KG1 (cell line): ENCODE data around the gene EPHA10.

Experiments used
- DNase-seq: peaks from one replicate; lab custom pipeline; 2025; lab: John Stamatoyannopoulos, UW

The EPHA10 gene

DNA sequence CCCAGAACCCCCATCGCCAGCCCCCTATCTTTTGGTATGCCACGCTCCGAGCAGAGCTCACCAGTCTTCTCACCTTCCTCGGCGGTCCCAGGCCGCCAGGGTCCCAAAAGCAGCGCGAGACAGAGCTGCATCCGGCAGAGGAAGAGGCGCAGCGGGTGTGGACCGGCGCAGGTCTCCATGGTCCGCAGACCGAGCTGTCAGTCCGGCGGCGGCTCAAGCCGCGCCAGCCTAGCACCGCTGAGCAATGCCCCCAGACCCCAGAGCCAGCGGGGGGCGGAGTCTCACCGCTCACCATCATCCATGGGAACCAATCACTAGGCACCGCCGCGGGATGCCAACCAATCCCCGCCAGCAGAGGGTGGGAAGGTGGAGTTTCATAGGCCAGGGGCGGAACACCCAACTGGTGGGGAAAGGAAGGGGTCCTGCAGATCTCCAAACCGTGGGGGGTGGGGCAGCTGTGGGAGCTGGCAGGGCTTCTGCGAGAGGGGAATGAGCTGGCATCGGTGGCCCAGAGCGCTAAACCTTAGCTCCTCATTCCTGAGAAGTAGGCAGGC, at the start of gene EPHA10:
EPHA10 (minus strand) TSS at position 233 of the 554 bp plus-strand sequence; CDS start at position 179, 54 bp downstream.
- no peak for DNase-seq

GRCh38 chr1:37814252-37814651, 49.3 kb upstream of the EPHA10 start:
- no peak for DNase-seq

- no peak for DNase-seq
Observed at GRCh38 chr1:37813529-37814145, 48.7 kb upstream of the EPHA10 start.

GRCh38 chr1:37811027-37811655, 46.2 kb upstream of the EPHA10 start:
- peak; percentile 9 for DNase-seq

DNA sequence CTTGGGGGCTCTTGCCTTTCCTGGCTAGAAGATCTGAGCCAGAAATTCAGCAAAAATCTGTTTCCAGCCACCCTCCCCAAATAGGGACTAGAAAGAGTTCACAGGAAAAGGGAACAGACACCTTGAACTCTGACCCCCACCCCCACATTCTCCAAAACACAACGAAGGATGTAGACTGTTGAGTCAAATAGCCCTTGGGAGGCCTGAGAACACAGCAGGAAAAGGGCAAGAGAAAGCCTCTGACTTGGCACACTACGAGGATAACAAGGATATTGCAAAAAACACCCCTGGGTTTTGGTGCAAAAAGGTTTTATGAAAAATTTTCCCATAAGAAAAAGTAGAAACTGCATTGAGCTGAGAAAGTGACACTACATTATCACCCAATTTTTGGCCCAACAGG, 45.0 kb upstream of the EPHA10 start:
- DNase-seq: no peak

DNA sequence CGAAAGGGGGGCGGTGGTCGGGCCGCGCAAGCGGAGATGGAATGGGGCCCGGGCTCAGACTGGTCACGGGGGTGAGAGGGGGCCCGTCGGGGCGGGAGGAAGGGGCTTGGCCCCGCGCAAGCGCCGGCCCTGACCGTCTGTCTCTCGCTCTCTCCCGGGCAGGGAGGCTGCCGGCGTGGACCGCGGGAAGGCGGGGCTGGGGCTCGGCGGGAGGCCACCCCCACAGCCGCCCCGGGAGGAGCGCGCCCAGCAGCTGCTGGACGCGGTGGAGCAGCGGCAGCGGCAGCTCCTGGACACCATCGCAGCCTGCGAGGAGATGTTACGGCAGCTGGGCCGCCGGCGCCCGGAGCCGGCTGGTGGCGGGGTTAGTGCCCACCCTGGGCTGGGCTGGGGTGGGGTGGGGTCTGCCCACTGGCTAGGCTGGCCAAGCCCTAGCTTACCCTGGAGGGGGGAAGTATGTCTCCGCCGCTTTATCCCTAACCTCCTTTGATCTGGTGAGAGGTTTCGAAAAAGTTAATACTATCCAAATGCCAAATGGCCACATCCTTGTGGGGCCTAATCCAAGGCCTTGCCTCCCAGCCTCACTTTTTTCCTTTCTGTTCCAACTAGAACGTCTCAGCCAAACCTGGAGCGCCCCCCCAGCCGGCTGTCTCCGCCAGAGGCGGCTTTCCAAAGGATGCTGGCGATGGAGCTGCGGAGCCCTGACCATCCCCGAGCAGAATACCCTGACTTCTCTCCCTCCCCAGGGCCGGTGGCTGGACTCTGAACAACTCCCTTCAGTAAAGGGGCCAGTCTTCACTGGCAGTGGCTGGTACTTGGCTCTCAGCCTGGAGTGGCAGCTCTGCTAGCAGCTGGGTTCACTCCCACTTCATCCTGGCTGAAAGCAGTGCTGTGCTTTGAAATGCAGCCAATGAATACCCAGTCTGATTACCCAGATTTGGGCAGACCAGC, 43.7 kb upstream of the EPHA10 start:
- no peak for DNase-seq

- DNase-seq: peak; percentile 84
Observed at GRCh38 chr1:37807555-37808368, 42.8 kb upstream of the EPHA10 start, which contains the start of the genes C1orf122 and YRDC. Gene C1orf122 (plus strand): TSS chr1:37807790. CDS start chr1:37808405, 615 bp downstream. Gene YRDC (minus strand): TSS chr1:37808208. CDS start chr1:37808180, 28 bp downstream.

GRCh38 chr1:37807220-37807554, 42.3 kb upstream of the EPHA10 start:
- DNase-seq: no peak

GRCh38 chr1:37802439-37802838, 37.5 kb upstream of the EPHA10 start:
- no peak for DNase-seq

- DNase-seq: no peak
Observed at GRCh38 chr1:37797750-37798345, 32.9 kb upstream of the EPHA10 start.

DNA sequence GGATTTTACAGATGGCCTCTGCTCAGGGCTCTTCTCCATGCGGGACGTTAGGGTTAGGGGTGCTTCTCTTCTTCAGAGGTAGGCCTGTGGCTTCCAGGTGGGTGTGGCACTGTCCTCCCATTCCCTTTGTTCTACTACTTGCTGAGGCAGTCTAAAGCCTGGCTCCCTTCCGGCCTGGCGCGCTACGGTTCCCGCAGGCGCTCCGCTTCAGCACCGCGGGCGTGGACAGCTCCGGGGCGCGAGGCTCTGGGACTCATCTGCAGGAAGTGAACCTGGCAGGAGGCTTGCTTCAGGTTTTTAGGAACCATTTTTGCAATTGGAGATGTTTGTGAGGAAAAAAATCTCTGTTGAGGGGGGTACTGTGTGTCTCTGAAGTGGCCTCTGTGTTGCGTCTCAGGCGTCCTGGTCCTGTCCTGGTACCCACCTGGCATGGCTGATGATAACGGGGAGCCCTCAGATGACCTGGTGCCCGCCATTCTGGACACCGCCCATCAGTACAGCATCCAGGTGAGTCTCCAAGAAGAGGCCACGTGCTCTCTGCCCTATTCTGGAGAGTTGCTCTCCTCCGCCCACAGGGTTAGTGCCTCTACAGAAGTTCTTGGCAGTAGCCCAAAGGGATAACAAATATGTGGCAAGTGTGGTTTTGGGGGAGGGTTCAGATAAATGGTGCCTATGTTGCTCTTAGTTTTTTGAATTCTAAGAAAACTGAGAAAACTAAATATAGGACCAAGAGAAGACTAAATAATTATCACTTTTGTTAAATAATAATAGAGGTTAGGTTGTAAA, 30.6 kb upstream of the EPHA10 start:
- DNase-seq: no peak

- no peak for DNase-seq
Observed at GRCh38 chr1:37794372-37795339, 29.7 kb upstream of the EPHA10 start.

DNA sequence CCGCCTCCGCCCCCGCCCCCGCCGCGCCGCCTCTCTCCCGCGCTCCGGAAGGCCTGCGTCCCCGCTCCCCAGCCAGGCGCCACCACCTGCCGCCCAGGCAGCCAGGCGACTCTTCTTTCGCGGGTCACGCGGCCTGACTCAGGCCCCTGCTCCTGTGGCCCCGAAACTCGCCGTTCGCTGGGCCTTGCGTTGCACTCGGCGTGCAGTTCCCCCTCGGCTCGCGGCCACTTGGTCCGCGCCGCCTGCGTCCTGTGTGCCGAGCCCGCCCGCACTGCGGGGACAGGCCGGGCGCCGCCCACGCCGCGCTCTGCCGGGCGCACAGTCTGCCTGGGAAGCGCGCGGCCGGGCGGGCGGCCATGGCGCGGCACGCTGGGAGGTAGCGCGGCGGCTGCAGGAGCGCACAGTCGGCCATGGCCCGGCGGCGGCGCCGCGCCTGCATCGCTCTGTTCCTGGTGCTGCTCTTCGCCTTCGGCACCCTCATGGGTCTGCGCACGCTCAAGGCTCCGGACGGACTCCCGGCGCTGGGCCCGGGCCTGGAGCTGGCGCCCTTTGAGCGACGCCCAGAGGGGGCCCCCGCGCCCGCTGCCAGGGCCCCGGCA, 29.0 kb upstream of the EPHA10 start, which contains the start of gene MANEAL:
MANEAL (plus strand) TSS at position 75 of the 599 bp plus-strand sequence; CDS start at position 411, 336 bp downstream.
- no peak for DNase-seq

DNA sequence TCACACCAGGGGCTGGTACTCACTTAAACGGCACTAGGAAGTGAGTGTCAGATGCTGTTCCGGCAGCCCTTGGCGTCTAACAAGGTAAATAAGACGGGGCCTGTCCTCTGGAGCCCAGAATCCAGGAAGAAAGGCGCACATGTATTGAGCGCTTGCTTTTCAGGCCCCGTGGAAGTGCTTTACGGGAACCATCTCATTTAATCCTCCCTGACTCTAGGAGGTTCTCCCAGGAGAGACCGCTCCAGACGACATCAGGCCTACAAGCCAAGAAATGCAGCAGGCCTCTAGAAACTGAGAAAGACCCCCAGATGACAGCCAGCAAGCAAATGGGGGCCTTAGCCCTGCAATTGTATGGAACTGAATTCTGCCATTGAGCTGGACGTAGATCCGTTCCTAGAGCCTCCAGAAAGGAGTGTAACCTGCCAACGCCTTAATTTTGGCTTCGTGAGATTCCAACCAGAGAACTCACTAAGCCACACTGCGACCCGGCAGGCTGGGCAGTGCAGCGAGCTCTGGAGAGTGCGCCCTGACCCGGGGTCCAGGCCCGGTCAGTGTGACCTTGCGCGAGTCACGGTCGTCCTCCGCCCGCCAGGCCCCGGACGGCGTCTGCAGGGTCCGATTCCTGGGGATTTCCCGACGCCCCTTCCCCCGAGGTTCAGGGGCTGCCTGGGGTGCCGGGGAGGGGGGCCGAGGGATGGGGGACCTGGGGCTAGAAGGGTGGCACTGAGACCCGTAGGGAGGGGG, 28.2 kb upstream of the EPHA10 start:
- no peak for DNase-seq

DNA sequence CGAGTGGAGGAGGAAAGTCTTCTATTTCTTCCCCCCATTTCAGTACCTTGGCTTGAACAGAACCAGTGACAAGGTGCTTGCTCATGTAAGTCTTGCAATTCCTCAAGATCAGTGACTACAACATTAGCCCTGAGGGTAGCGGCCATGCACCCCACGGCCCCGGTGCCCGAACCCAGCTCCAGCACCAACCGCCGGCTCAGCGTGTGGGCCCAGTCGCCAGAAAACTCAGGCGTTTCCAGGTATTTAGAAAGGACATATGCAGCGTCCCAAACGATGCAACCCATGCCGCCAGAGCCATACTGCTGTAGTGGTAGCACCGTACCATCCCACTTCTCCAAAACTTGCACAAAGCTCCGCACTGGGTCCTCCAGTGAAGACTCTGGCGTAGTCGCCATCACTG, 17.6 kb upstream of the EPHA10 start:
- no peak for DNase-seq

- DNase-seq: no peak
Observed at GRCh38 chr1:37778654-37779053, 13.7 kb upstream of the EPHA10 start.

DNA sequence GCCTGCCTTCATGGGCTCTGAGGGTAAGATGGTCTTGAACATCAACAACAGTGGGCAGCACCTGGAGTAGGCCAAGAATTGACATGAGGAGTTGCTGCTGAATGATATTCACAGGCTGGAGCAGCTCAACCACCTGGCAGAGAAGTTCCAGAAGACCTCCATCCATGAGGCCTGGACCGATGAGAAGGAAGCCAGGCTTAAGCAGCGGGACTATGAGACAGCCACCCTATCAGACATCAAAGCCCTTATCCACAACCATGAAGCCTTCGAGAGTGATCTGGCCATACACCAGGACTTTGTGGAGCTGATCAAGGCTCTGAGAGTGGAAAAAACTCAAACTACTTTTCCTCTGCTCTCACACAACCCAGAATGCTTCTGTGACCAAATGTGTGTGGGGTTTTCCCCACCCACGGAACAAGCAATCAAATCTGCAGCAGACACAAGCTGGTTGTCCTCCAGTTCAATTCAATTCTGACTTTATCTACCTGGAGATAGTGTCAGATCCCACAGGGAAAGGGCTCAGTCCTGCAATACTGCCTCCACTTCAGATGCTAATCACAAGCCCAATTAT, 12.1 kb upstream of the EPHA10 start:
- DNase-seq: no peak
